ENCODE results near the gene LMOD3. TPM values are rescaled to one million over a fixed set of nuclear protein-coding genes. Genes with fewer than 3 reads are reported as not detected.

Gene LMOD3
- not detected in 2 replicates for total RNA-seq (2012; rRNA removed)
- polyA plus RNA-seq (2012; rRNA removed) = not detected in 2 replicates
- not detected in 2 replicates for polyA plus RNA-seq (2012; cell fraction: cytosol; rRNA removed)
- not detected in 2 replicates for polyA plus RNA-seq (2012; cell fraction: nucleus; rRNA removed; ENCODE audit: low replicate concordance)
- Bru-seq, nascent RNA = not detected
- BruChase-seq, experiment 1, labeled RNA remaining after a 6-hour chase = not detected
- not detected for BruChase-seq, experiment 2, labeled RNA remaining after a 2-hour chase
- long read RNA-seq = 0 reads

GRCh38 chr3:69122403-69122802 lies at the start of gene LMOD3:
Gene LMOD3, minus strand, starts transcription at chr3:69122595. Its CDS starts 209 bp downstream, at chr3:69122386.
- POLR2A ChIA-PET (ENCODE audit: unreplicated experiment) = no interaction called here
- Histone ChIP-seq H3K4me2 (ENCODE audit: low read depth, low read length) (no peak within 1 kb of the TSS), H3K4me3 (ENCODE audit: insufficient read depth, low read depth, low read length) (no peak within 1 kb of the TSS)

More at GRCh38 chr3:69122403-69122802, at the start of gene LMOD3:
- CTCF ChIA-PET = interaction anchor here (0.8 to 1.0 kb wide), 3 partner anchors 13 to 184 kb away, joined by 3 read pairs; no protein-coding TSS in a partner anchor
- Histone ChIP-seq H2AFZ (replicated peaks; ENCODE audit: low read length, poor library complexity) (no peak within 1 kb of the TSS), H3K27ac (ENCODE audit: insufficient read depth, low read length) (no peak within 1 kb of the TSS), H2BK120ac (ENCODE audit: low read depth, low read length) (no peak within 1 kb of the TSS), H2AK5ac (ENCODE audit: low read depth, low read length) (no peak within 1 kb of the TSS), H3K14ac (replicated peaks; ENCODE audit: low read depth, low read length) (no peak within 1 kb of the TSS), H3K4ac (ENCODE audit: low read depth, low read length) (no peak within 1 kb of the TSS), H3K4me1 (ENCODE audit: control insufficient read depth, insufficient read depth, low read length) (no peaks in the 10 kb centered on the region), H3K9me1 (ENCODE audit: insufficient read depth, low read length) (no peaks in the 10 kb centered on the region), H2BK15ac (ENCODE audit: low read depth, low read length) (no peak within 1 kb of the TSS), H3K9me3 (ENCODE audit: control insufficient read depth, insufficient read depth, low read length) (no peaks in the 10 kb centered on the region), H3K79me1 (ENCODE audit: low read depth in 1 of 2, low read length in 2 of 2) (no peaks in the 10 kb centered on the region), H3K27me3 (ENCODE audit: control insufficient read depth, insufficient read depth, low read length) (peaks cover 10% of the 10 kb centered on the region), H3K18ac (ENCODE audit: low read depth, low read length) (no peak within 1 kb of the TSS), H4K91ac (ENCODE audit: insufficient read depth, low read depth, low read length) (no peak within 1 kb of the TSS), H3K36me3 (ENCODE audit: control insufficient read depth, insufficient read depth, low read length) (no peaks in the 10 kb centered on the region), H4K20me1 (ENCODE audit: insufficient read depth, low read length) (no peaks in the 10 kb centered on the region), H4K8ac (ENCODE audit: low read depth in 2 of 2, low read length in 2 of 2) (no peak within 1 kb of the TSS), H4K5ac (ENCODE audit: low read depth, low read length) (no peak within 1 kb of the TSS), H2BK20ac (ENCODE audit: low read depth, low read length) (no peak within 1 kb of the TSS), H2BK5ac (ENCODE audit: low read depth, low read length, poor library complexity, severe bottlenecking) (no peak within 1 kb of the TSS), H2AK9ac (replicated peaks; ENCODE audit: low read depth, low read length, poor library complexity) (no peak within 1 kb of the TSS), H3K23ac (ENCODE audit: low read depth, low read length) (no peak within 1 kb of the TSS), H3K56ac (ENCODE audit: extremely low read depth, insufficient read depth, low read length) (no peak within 1 kb of the TSS), H3K9ac (ENCODE audit: low read depth, low read length) (no peak within 1 kb of the TSS)
- no peak for DNase-seq
- dilution Hi-C loops (cut with HindIII; ENCODE audit: low sequenced_read_pairs, unreplicated experiment) = no loop called here
- no peak for TF ChIP-seq FOS (IDR thresholded peaks at IDR 0.05; ENCODE audit: low read depth, low read length)
- TF ChIP-seq, protein P1, sequence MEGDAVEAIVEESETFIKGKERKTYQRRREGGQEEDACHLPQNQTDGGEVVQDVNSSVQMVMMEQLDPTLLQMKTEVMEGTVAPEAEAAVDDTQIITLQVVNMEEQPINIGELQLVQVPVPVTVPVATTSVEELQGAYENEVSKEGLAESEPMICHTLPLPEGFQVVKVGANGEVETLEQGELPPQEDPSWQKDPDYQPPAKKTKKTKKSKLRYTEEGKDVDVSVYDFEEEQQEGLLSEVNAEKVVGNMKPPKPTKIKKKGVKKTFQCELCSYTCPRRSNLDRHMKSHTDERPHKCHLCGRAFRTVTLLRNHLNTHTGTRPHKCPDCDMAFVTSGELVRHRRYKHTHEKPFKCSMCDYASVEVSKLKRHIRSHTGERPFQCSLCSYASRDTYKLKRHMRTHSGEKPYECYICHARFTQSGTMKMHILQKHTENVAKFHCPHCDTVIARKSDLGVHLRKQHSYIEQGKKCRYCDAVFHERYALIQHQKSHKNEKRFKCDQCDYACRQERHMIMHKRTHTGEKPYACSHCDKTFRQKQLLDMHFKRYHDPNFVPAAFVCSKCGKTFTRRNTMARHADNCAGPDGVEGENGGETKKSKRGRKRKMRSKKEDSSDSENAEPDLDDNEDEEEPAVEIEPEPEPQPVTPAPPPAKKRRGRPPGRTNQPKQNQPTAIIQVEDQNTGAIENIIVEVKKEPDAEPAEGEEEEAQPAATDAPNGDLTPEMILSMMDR (conservative IDR thresholded peaks at IDR 0.05; ENCODE audit: low read depth, low read length) = no peak
- TF ChIP-seq ELK1 (IDR thresholded peaks at IDR 0.05; ENCODE audit: borderline replicate concordance, low read depth, low read length) = no peak
- BruUV-seq (replicated peaks) = no TSS peak
- in situ Hi-C loops (cut with MboI; ENCODE audit: low sequenced_read_pairs) = no loop called here
- no peak for ATAC-seq (ENCODE audit: low read depth)
- intact Hi-C loops (cut with micrococcal nuclease) = loop anchor here (10.0 kb wide), 1 partner anchor 552 kb away; no protein-coding TSS in a partner anchor
- no CpG with 5 or more reads among the region's 3 CpGs for WGBS, 2 experiments (ENCODE audit: extremely low coverage in 2 of 2, insufficient read length in 1 of 2)
